Iris pigment epithelial cell (primary cell): Measurements from ENCODE around the gene MANF.
"Not testable (repeated sequence)": the region's sequence is repeated elsewhere in the genome, so short reads cannot be mapped to it uniquely, and the experiment has no call there.

ENCODE experiments used
- DNase-seq: peaks from one replicate; pipeline ENCODE4 v3.0.0-alpha.2; 2011; ENCODE audit warnings: low read depth

The MANF gene

DNA sequence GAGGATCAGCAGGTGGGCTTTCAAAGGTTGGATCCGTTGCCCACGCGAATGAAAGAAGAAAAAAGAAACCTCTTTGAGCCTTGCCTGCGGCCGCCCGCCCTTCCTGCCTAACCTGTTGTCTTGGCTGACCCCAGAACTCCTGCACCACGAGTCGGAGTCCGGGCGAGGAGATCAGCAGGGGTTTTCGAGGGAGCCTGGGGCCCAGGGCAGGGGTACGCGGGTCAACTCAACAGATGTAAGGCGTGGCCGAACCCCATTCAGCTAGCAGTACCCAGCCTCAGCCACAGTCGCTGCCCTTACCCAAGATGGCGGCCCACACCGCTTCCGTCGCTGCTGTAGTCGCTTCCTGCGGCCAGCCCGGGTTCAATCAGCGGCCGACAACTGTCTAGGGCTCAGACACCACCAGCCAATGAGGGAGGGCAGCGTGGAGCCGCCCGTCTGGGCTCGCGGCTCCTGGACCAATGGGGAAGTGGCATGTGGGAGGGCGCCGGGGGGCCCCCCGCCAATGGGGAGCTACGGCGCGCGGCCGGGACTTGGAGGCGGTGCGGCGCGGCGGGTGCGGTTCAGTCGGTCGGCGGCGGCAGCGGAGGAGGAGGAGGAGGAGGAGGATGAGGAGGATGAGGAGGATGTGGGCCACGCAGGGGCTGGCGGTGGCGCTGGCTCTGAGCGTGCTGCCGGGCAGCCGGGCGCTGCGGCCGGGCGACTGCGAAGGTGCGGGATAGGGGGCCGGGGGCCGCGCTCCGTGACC is at the start of gene MANF:
Gene MANF (plus strand): TSS at position 566 of the 748 bp plus-strand sequence. CDS start 52 bp downstream, at position 618.
- peak; percentile 99 for DNase-seq

DNA sequence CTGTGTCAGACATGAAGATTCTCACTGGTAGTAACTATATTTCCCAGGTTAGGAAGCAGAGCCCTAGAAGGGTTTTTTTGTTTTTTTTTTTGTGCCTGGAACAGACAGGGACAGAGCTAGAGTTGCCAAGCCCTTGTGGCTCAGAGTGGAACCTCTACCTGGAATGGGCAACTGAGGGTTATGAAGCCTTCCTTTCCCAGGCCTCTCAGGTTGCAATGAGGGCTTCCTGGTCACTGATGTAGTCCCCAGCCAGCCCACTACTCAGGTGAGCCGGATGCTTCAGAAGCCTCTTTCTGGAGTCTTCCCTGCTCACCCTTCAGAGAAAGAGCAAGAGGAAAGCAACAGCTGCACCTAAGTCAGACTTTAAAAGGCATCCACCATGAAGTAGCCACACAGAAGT is 48.8 kb upstream of the MANF start:
- no peak for DNase-seq

DNA sequence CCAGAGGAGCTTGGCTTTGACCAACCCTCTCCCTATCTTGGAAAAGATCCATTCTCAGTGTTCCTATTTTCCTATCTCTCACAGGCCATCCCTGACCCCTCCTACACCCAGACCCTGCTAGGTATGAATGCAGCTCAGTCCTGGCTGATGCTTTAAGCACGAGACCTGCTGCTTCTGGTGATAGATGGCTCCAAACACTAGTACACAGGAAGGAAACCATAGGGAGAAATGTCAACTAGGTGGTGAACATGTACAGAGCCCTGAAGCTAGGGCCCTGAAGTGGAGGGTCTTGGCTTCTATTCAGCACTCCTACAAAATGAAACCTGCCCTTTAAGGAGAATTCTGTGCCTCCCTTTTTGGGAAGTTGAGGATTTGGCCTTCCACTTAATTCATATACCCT is 47.4 kb upstream of the MANF start:
- DNase-seq, result no peak

DNA sequence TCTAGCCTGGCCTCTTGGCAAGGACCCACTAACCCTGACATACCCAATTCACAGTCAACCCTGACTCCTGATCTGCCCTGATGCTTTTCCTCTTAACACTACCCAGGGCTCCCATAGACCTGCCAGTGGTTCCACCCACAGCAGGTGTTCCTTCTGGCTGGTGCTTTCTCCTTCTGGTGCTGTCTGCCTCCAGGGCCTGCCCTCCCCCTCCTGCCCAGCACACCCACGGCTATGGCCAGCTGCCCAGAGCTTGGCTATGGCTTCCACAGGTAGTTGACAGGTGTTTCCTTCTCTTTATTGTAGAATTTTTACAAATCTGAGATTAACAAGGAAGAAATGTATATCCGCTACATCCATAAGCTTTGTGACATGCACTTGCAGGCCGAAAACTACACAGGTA is 46.5 kb upstream of the MANF start:
- no peak for DNase-seq

DNA sequence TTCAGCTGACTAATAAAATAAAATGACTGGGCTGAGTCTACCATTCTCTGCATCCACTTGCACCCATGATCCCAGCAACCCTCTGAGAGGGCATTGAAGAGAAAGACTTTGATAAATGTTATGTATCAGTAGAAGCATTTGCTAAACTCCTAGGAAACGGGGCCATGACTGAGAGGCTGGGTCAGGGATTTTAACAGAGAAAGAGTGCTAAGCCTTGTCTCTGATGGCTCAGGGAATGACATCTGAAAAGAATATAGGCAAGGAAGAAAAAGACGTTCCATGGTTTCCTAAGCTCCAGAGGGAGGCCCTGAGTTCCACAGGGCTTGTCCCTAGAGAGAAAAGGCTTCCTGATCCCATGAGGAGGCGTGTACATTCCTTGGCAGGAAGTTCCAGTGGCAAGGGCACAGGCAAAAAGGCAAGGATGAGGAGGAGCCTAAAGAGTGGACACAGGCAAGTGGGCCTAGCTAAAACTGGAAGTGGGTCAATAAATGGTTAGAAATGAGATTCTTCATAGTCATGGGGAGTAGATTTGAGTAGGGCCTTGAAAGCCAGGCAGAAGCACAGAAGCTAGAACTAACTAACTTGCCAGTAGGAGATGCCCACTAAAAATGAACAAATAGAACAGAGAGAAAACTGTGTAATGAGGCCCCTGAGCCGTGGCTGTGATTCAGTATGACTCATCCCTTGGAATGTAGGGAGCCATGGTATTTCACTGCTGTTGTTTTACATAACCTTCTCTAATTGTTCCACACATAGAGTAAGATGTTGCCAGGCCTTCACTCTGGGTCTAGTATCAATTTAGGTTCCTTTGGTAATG is 44.9 kb upstream of the MANF start:
- peak; percentile 93 for DNase-seq

DNA sequence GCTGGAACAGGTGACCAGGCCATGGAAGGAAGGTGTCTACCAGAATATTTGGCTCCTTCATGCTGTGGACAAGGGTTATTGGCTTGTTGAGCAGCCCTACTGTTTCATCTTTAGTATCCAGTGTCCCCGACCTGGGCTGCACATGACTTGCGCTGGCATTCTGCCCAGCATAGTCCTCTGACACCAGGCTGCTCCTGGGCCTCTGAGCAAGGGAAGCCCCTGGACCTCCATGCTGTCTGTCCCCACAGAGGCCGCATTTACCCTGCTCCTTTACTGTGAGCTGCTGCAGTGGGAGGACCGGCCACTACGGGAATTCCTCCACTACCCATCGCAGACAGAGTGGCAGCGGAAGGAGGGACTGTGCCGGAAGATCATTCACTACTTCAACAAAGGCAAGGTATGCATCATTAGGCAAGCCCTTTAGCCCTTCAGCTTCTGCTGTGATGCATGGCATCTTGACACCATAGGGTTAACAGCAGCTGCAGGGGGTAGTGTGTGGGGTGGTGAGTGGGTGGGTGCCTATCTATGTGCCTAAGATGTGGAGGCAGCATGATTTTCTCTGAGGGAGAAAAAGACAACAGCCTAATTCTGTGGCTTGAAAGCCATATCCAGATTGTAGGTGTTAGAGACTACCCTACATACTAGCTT is 44.0 kb upstream of the MANF start:
- DNase-seq, result peak; percentile 29

DNA sequence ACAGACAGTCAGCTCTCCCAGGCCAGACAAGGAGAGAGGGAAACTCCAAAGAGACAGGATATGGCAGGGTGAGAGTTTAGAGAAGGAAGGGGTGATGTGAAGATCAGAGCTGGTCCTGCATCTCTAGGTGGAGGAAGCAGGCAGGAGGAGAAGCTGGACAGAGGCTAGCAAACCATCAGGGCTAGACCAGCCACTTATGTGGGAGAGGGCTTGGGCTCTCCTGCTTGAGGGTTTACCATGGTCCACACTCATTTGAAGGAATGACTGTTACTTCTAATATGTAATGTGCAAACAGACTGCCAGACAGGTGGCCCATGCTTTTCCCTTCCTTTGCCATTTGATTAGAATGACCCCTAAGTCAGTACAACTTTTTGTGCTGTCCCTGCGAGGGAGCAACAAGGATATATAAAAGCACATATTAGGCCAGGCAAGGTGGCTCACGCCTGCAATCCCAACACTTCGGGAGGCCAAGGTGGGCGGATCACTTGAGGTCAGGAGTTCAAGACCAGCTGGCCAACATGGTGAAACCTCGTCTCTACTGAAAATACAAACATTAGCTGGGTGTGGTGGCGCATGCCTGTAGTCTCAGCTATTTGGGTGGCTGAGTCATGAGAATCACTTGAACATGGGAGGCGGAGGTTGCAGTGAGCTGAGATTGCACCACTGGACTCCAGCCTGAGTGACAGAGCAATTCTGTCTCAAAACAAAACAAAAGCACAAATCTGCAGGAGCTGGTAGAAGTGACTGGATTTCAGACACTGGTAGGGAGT is 41.0 kb upstream of the MANF start:
- DNase-seq, result peak; percentile 89

DNA sequence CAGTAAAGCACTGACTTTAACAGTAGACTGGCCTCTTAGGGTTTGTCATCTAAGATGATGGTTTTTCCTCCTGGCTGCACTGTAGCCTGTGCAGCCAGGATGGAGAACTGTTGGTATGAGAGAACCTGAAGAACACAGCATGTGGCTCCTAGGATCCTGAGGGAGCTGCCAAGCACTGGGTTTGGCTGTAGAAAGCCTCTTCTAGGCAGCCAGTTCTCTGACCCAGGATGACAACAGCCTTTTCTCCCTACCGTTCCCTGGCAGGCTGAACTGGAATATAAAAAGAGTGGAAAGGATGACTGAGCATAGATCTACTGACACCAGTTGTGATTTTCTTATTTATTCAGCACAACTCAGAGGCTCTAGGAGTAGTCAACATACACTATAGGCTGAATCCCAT is 34.3 kb upstream of the MANF start:
- DNase-seq, result no peak

DNA sequence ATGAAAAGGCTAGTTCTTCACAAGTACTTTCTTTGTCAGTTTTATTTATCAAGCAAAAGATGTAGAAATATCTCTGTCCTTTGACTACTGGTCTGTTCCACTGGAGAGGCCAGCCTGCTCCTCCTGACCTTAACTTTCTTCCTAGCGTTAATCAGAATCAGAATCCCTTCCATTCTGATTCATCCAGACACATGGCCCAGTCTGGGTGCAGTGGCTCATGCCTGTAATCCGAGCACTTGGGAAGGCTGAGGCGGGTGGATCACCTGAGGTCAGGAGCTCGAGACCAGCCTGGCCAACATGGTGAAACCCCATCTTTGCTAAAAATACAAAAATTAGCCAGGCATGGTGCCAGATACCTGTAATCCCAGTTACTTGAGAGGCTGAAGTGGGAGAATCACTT is 32.0 kb upstream of the MANF start:
- DNase-seq, result no peak

DNA sequence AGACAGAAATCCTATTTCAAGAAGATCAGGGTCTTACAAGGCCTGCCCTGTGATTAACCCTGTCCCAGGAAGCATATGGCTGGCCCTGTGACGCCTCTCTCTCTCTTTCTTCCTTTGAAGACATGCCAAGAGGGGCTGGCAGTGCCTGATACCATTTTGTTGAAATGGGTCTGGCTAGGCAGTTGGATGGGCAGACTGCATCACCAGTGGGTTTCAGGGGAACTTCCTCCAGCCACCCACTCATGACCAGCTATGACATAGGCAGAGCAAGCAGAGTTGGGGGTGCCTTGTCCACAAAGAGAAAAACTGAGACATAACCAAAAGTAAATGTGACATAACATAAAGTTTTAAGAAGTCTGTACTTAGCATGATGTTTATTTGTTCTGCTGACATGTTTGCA is 31.4 kb upstream of the MANF start:
- DNase-seq, result no peak

DNA sequence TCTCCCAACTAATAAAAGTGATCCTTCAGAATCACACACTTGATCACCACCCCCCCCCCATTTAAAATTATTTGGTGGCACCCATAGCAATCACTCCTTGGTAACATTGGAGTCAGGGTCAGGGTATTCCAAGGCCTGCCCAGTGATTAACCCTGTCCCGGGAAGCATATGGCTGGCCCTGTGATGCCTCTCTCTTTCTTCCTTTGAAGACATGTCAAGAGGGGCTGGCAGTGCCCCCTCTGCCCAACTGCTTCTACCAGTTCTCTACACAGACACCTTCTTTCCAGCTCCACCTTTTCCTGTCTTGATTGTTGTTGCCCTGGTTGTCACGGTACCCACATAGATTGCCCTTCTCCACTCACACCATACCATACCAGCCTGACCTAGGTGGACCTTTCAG is 30.9 kb upstream of the MANF start:
- no peak for DNase-seq

DNA sequence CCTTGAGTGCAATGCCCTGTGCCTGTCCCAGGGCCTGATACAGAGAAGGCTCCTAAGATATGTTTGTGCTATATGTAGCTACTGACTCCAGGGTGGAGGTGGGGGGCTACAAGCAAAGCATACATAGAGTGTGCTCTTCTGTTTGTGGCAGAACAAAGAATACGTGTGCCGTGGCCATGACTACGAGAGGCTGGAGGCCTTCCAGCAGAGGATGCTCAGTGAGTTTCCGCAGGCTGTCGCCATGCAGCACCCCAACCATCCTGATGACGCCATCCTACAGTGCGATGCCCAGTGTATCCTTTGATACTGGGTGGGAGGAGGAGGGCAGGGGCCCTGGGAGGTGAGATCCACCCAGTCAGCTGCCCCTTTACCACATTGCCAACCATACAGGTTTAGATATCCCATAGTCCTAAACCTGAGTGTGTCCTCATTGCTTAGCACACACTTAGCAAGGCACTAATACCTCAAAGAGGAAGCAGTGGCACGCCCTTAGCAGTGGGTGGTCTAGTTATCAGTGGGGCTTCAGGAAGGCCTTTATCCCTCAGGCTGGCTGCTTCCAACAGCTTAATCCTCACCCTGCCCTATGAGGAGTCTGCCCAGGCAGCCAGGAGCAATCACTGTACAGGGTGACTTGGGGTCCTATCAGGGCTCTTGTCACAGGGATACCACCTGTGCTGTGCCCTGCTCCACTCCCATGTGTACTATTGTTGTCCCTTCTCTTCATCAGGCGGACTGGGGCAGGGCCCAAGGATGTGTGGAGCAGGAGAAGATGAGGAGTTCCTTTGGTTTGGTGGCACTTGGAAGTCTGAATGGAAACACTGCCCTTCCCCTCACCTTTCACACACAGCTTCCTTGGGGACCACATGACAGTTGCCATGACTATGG is 30.1 kb upstream of the MANF start:
- no peak for DNase-seq

DNA sequence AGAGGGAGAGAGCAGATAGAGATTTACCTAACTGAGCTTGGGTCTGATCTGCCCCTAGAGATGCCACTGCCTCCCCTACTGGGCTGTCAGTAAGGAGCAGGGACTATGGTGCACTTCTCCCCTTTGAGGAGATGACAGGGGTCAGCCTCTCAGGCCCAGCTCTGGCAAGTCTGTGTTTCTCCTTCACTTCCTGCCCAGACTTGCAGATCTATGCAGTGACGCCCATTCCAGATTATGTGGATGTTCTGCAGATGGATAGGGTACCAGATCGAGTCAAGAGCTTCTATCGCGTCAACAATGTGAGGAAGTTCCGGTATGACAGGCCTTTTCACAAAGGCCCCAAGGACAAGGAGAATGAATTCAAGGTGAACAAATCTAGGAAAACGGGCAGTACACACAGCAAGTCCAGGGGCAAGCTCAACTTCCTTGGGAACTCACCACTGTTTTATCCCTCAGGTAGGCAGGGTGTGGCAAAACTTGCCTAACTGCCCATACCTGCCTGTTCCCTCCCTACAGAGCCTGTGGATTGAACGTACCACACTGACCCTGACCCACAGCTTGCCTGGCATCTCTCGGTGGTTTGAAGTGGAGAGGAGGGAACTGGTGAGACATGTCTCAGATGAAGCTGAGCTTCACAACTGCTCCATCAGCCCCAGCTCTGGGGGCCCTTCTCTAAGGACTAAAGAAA is 29.1 kb upstream of the MANF start:
- no peak for DNase-seq

DNA sequence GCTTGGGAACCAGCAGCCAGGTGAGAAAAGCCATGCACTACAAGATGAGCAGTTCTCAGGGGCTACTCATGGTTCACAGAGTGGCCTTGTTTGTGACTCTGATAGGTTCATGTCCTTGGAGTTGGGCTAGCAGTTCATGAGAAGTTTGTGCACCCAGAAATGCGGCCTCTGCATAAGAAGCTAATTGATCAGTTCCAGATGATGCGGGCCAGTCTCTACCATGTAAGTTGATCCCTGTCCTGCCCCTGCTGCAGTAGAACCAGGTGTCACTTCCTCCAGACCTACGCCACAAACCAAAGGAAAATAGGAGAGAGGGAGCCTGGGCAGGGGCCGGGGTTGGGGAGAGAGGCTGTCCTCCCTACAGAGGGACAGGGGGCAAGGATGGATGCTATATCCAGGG is 27.2 kb upstream of the MANF start:
- DNase-seq, result no peak

DNA sequence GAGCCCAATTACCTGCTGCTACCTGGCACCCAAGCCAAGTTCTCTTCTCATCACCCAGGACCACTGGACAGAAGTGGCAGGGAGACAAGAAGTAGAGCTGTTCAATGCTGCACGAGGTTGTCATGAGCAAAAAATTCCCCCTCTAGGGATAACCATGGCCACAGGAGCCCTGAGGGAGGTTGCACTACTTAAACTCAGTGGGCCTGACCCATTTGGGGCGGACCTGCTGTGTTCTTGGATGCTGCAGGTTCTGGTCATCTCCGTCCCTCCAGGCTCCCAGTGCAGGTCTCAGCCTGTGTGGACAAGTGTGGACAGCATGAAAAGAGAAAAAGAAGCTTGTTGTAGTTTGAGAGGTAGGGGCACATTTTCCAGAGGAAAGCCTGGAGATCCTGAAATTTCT is 26.1 kb upstream of the MANF start:
- DNase-seq, result no peak

DNA sequence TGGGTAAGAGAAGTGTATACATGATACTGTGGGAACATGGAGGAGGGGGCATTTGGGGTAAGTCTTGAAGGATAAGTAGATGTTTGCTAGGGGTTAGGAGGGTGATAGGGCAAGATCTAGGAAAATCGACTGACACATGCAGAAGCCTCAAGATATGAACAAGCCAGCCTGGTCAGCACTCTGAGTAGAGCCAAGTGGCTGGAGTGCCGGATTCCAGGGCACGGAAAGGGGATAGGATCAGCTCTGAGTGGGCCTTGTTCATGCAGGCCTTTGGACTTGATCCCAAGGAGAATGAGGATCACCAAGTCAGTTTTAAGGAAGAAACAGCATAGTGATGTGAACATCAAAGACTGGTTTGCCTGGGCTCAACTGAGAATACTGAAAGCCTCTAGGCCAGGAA is 24.3 kb upstream of the MANF start:
- DNase-seq, result no peak

DNA sequence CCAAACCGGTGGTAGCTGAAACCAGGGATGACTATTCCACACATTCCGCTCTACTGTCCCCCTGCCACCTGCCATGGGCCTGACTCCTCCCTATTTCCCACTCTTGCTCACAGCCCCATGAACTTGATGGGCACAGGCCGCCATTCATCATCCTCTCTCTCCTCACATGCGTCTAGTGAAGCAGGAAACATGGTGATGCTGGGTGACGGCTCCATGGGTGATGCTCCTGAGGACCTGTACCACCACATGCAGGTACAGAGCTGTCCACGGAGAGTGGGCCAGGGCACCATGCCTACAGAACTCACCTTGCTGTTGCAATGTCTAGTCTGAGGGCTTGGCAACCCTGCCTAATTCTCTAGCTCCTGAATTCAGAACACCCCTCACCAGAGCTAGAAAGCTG is 23.3 kb upstream of the MANF start:
- no peak for DNase-seq

DNA sequence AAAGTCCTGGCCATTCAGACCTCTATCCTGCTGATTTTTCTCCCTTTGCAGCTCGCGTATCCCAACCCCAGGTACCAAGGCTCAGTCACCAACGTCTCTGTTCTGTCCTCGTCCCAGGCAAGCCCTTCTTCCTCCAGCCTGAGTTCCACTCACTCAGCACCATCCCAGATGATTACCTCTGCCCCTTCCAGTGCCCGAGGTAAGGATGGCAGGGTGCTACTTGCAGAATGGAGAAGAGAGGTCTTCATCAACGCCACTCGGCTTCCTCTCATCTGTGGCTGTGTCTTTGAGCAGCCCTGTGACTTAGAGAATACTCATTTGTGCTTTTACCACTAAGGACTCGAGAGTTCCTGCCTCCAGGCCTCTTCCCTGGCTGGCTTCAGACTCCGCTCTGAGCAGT is 22.6 kb upstream of the MANF start:
- no peak for DNase-seq

DNA sequence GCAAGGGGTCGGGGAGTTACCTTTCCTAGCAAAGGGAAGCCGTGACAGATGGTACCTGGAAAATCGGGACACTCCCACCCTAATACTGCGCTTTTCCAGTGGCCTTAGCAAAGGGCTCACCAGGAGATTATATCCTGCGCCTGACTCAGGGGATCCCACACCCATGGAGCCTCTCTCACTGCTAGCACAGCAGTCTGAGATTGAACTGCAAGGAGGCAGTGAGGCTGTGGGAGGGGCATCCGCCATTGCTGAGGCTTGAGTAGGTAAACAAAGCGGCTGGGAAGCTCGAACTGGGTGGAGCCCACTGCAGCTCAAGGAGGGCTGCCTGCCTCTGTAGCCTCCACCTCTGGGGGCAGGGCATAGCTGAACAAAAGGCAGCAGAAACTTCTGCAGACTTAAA is 16.8 kb upstream of the MANF start:
- not testable (repeated sequence) for DNase-seq

DNA sequence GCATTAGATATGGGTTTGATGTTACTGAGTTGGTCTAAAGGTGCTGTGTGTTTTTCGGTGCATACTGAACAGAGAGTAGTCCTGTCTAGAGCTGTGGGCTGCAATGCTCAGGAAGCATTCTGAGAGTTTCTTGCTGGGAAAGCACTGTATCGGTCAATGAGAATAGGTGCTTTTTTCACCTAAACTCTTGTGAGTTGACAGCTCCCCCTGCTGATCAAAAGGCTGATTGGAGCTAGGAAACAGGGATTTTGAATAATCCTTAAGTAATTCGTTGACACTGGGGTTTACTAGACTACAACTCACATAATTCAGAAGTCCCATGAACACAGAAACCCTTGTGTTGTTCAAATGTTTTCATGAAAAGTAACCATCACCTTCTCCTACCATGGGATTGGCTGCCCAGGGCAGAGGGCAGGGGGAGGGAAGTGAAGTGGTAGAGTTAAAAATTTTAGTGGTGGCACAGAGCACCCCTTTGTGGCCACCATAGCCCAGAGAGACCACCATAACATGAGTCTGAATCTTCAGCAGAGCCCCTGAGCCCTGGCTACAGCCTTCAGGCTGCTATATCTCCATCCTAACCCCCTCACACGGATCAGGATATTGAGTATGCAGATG is 13.0 kb upstream of the MANF start:
- DNase-seq, result peak; percentile 78
